ENCODE measurements around the gene ETV4.
"Not testable (repeated sequence)": the region's sequence is repeated elsewhere in the genome, so short reads cannot be mapped to it uniquely, and the experiment has no call there.

The ETV4 gene

GRCh38 chr17:43543300-43543699 lies 2.8 kb downstream of the ETV4 start:
- DNase-seq: no peak

- no peak for DNase-seq
Measured at GRCh38 chr17:43542859-43543258, 3.3 kb downstream of the ETV4 start.

GRCh38 chr17:43540821-43541674 lies 5.1 kb downstream of the ETV4 start:
- DNase-seq: no peak

- DNase-seq: no peak
Measured at GRCh38 chr17:43536236-43536992, 9.7 kb downstream of the ETV4 start.

GRCh38 chr17:43534909-43535308 lies 11.2 kb downstream of the ETV4 start:
- DNase-seq: no peak

- DNase-seq: no peak
Measured at GRCh38 chr17:43533699-43534098, 12.4 kb downstream of the ETV4 start.

GRCh38 chr17:43532581-43532980 lies 13.6 kb downstream of the ETV4 start:
- no peak for DNase-seq

GRCh38 chr17:43531955-43532354 lies 14.2 kb downstream of the ETV4 start:
- no peak for DNase-seq

GRCh38 chr17:43531082-43531378 lies 15.1 kb downstream of the ETV4 start:
- DNase-seq: no peak

GRCh38 chr17:43530288-43531081 lies 15.7 kb downstream of the ETV4 start:
- no peak for DNase-seq

- DNase-seq: no peak
Measured at GRCh38 chr17:43529947-43530287, 16.2 kb downstream of the ETV4 start.

- DNase-seq: no peak
Measured at GRCh38 chr17:43528988-43529814, 16.9 kb downstream of the ETV4 start.

- no peak for DNase-seq
Measured at GRCh38 chr17:43528319-43528987, 17.7 kb downstream of the ETV4 start.

GRCh38 chr17:43526886-43527648 lies 19.1 kb downstream of the ETV4 start:
- DNase-seq: no peak

- DNase-seq: no peak
Measured at GRCh38 chr17:43524945-43525575, 21.1 kb downstream of the ETV4 start.

GRCh38 chr17:43521389-43521788 lies 24.8 kb downstream of the ETV4 start:
- DNase-seq: no peak

- DNase-seq: no peak
Measured at GRCh38 chr17:43517615-43518386, 28.3 kb downstream of the ETV4 start.

GRCh38 chr17:43517161-43517560 lies 29.0 kb downstream of the ETV4 start:
- DNase-seq: no peak

GRCh38 chr17:43515656-43516055 lies 30.5 kb downstream of the ETV4 start:
- no peak for DNase-seq

- DNase-seq: not testable (repeated sequence)
Measured at GRCh38 chr17:43511199-43511598, 34.9 kb downstream of the ETV4 start.
